ENCODE data around the gene GJA9.

DNA sequence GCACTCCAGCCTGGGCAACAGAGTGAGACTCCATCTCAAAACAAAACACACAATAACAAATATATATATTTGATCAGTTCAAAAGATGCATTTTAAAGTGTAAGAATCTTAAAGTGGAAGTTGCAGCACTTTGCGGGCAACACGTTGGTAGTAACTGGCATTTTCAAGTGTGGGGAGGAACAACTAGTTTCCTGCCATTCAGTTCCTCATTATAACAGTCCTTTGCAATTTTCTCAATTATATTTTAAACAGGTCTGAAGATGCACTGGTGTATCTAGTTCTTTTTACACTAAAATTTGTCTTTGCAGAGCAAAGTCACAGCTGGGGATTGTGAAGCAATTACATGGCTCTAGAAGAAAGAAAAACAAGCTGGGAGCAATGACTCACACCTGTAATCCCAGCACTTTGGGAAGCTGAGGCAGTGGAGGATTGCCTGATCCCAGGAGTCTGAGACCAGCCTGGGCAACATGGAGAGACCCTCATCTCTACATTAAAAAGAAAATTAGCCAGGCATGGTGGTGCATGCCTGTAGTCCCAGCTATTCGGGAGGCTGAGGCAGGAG lies 47.1 kb downstream of the GJA9 start:
- no peak for TF ChIP-seq POLR2A (IDR thresholded peaks at IDR 0.05)
- TF ChIP-seq, protein P1, sequence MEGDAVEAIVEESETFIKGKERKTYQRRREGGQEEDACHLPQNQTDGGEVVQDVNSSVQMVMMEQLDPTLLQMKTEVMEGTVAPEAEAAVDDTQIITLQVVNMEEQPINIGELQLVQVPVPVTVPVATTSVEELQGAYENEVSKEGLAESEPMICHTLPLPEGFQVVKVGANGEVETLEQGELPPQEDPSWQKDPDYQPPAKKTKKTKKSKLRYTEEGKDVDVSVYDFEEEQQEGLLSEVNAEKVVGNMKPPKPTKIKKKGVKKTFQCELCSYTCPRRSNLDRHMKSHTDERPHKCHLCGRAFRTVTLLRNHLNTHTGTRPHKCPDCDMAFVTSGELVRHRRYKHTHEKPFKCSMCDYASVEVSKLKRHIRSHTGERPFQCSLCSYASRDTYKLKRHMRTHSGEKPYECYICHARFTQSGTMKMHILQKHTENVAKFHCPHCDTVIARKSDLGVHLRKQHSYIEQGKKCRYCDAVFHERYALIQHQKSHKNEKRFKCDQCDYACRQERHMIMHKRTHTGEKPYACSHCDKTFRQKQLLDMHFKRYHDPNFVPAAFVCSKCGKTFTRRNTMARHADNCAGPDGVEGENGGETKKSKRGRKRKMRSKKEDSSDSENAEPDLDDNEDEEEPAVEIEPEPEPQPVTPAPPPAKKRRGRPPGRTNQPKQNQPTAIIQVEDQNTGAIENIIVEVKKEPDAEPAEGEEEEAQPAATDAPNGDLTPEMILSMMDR (IDR thresholded peaks at IDR 0.05): no peak

Measured in adrenal gland (tissue), 5 donors.